ENCODE results near the gene DPP6. TPM values are rescaled to one million over a fixed set of nuclear protein-coding genes. Genes with fewer than 3 reads are reported as not detected.

The DPP6 gene
- total RNA-seq, 3 donors from 2014 or later (not counting 1 experiment from before 2014, with no cell fraction given), result not detected

DNA sequence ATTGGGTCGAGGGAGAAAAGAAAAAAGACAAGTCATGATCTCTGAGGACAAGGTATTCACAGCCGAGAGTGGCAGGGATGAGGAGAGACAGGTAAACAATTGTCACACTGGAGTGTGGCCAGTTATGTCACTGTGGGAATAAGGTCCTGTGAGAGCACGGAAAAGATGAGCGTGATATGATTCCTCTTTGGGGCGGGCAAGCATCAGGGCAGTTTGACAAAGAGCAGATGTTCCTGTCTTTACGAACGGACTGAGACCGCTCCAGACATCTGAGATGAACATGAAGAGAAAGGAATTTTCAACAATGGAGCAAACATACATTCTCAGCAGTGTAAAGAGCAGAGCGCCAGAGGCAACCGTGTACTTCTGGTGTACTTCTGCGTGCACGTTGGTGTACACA, 278.1 kb downstream of the DPP6 start:
- no peak for TF ChIP-seq CTCF (IDR thresholded peaks at IDR 0.05)
- Histone ChIP-seq H3K4me1 (ENCODE audit: control insufficient read depth, insufficient read depth, low read length) (no peaks in the 10 kb centered on the region), H3K27ac (ENCODE audit: low read length) (no peak overlapping the region), H3K36me3 (ENCODE audit: control insufficient read depth, insufficient read depth, low read length) (no peaks in the 10 kb centered on the region), H3K27me3 (ENCODE audit: control insufficient read depth, insufficient read depth, low read length) (no peaks in the 10 kb centered on the region), H3K9me3 (ENCODE audit: control insufficient read depth, insufficient read depth, low read length) (peaks cover 3% of the 10 kb centered on the region), H3K4me3 (ENCODE audit: low read length) (no peak overlapping the region)
- Mint-ChIP-seq H3K27ac (no peak overlapping the region), H3K9me3 (peaks cover 12 to 23% of the 10 kb centered on the region in 2 donors), H3K27me3 (ENCODE audit: low read depth in 2 of 2) (no peaks in the 10 kb centered on the region), H3K4me3 (no peak overlapping the region), H3K4me1 (no peaks in the 10 kb centered on the region), H3K36me3 (no peaks in the 10 kb centered on the region)
- WGBS (ENCODE audit: insufficient coverage), result 89% methylated on average over 12 of the region's 12 CpGs
- ATAC-seq (no peak), DNase-seq (no peak)
- intact Hi-C loops (cut with micrococcal nuclease), result no loop called here

DNA sequence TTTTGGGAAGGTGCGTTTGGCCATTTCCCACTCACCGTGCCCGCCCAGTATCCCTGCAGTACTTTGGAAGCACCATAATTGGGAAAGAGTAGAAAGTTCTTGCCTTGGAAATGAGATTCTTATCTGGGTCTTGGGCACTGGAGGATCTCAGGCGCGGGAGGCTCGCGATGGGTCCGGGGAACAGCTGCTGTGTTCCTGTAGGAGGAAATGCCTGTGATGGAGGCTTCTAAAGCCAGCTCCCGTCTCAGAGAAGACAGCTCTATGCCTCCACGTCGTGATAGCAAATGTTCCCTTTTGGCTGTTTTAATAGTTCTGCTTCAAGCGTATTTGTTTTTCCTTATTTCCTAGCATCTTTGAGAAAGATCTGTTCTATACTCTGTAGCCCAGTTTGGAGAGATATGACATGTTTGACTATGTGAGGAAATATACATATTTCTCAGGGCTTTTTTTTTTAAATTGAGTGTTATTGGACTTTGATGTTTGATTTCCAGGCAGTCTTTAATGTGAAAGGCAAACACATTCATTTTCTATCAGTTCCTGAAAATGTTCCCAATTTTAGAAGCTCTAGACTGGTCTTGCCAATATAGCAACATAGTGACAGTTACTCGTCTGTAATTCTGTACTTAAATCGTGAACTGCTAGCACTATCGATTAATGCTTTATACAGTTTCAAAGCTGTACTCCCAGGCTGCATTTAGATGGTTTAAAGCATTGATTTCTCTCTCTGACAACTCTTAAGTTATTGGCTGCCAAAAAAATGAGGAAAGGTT, 280.8 kb downstream of the DPP6 start:
- no peaks in the 10 kb centered on the region for H3K36me3 Mint-ChIP-seq
- intact Hi-C loops (cut with micrococcal nuclease), result no loop called here
- H3K9me3 Mint-ChIP-seq, result peaks cover 13 to 22% of the 10 kb centered on the region in 2 donors
- Histone ChIP-seq H3K27me3 (ENCODE audit: control insufficient read depth, insufficient read depth, low read length) (no peaks in the 10 kb centered on the region), H3K27ac (ENCODE audit: low read length) (no peak overlapping the region), H3K4me3 (ENCODE audit: low read length) (no peak overlapping the region), H3K9me3 (ENCODE audit: control insufficient read depth, insufficient read depth, low read length) (peaks cover 3% of the 10 kb centered on the region), H3K36me3 (ENCODE audit: control insufficient read depth, insufficient read depth, low read length) (no peaks in the 10 kb centered on the region), H3K4me1 (ENCODE audit: control insufficient read depth, insufficient read depth, low read length) (no peaks in the 10 kb centered on the region)
- ATAC-seq (no peak), DNase-seq (no peak)
- H3K4me1 Mint-ChIP-seq, result no peaks in the 10 kb centered on the region
- 82% methylated on average over 14 of the region's 15 CpGs for WGBS (ENCODE audit: insufficient coverage)
- H3K4me3 Mint-ChIP-seq, result no peak overlapping the region
- H3K27me3 Mint-ChIP-seq (ENCODE audit: low read depth in 2 of 2), result no peaks in the 10 kb centered on the region
- no peak overlapping the region for H3K27ac Mint-ChIP-seq
- no peak for TF ChIP-seq CTCF (IDR thresholded peaks at IDR 0.05)

DNA sequence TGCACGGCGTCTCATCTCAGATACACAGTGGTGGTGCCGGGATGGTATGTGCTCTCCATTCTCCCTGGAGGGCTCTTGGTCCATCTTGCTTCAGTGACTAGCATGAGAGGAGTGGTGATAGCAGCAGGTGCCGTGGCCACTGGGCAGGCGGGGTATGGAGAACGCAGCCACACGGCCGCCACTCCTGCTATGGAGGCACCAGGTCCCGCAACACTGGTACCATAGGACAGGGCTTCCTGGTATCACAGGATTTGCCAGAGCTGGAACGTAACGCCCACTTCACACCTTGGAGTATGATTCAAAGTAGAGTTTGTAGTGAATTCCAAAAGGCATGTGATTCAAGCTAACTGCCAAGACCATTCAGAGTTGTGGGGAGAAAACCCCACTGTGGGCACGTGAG, 284.1 kb downstream of the DPP6 start:
- H3K36me3 Mint-ChIP-seq, result no peaks in the 10 kb centered on the region
- TF ChIP-seq CTCF (IDR thresholded peaks at IDR 0.05), result no peak
- H3K4me3 Mint-ChIP-seq, result no peak overlapping the region
- H3K27ac Mint-ChIP-seq, result no peak overlapping the region
- Histone ChIP-seq H3K4me3 (ENCODE audit: low read length) (no peak overlapping the region), H3K27ac (ENCODE audit: low read length) (no peak overlapping the region), H3K27me3 (ENCODE audit: control insufficient read depth, insufficient read depth, low read length) (no peaks in the 10 kb centered on the region), H3K9me3 (ENCODE audit: control insufficient read depth, insufficient read depth, low read length) (no peaks in the 10 kb centered on the region), H3K4me1 (ENCODE audit: control insufficient read depth, insufficient read depth, low read length) (no peaks in the 10 kb centered on the region), H3K36me3 (ENCODE audit: control insufficient read depth, insufficient read depth, low read length) (no peaks in the 10 kb centered on the region)
- ATAC-seq (no peak), DNase-seq (no peak)
- intact Hi-C loops (cut with micrococcal nuclease), result no loop called here
- no peaks in the 10 kb centered on the region for H3K4me1 Mint-ChIP-seq
- no peaks in the 10 kb centered on the region for H3K27me3 Mint-ChIP-seq (ENCODE audit: low read depth in 2 of 2)
- peaks cover 8 to 15% of the 10 kb centered on the region in 2 donors for H3K9me3 Mint-ChIP-seq
- 91% methylated on average over 12 of the region's 12 CpGs for WGBS (ENCODE audit: insufficient coverage)

All from natural killer cell (primary cell).